ENCODE data around the gene SFT2D3. TPM values are rescaled to one million over a fixed set of nuclear protein-coding genes. Genes with fewer than 3 reads are reported as not detected.

The SFT2D3 gene
- total and polyA plus RNA-seq, 2 of the 13 experiments (the other 11 are each of a cell fraction or from before 2014, with no cell fraction given) = 8.3 to 9.4 TPM

DNA sequence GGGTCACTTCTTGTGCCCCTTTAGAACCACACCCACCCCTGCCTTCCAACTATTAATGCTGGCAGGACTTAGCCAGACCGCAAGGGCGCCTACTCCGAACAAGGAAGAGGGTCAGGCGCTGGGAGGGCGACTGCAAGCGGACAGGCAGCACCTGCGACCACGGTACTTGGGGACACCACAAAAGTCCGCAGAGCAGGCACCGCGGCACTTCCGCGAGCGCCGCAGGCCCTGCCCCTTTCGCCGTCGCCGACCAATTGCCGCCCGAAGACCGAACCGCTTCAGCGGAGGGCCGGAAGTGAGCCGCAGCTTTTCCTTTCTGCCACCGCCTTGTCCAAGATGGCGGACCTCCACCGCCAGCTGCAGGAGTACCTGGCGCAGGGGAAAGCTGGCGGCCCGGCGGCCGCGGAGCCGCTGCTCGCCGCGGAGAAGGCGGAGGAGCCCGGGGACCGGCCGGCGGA, at the start of gene SFT2D3 (continued):
- TF ChIP-seq, protein P1, sequence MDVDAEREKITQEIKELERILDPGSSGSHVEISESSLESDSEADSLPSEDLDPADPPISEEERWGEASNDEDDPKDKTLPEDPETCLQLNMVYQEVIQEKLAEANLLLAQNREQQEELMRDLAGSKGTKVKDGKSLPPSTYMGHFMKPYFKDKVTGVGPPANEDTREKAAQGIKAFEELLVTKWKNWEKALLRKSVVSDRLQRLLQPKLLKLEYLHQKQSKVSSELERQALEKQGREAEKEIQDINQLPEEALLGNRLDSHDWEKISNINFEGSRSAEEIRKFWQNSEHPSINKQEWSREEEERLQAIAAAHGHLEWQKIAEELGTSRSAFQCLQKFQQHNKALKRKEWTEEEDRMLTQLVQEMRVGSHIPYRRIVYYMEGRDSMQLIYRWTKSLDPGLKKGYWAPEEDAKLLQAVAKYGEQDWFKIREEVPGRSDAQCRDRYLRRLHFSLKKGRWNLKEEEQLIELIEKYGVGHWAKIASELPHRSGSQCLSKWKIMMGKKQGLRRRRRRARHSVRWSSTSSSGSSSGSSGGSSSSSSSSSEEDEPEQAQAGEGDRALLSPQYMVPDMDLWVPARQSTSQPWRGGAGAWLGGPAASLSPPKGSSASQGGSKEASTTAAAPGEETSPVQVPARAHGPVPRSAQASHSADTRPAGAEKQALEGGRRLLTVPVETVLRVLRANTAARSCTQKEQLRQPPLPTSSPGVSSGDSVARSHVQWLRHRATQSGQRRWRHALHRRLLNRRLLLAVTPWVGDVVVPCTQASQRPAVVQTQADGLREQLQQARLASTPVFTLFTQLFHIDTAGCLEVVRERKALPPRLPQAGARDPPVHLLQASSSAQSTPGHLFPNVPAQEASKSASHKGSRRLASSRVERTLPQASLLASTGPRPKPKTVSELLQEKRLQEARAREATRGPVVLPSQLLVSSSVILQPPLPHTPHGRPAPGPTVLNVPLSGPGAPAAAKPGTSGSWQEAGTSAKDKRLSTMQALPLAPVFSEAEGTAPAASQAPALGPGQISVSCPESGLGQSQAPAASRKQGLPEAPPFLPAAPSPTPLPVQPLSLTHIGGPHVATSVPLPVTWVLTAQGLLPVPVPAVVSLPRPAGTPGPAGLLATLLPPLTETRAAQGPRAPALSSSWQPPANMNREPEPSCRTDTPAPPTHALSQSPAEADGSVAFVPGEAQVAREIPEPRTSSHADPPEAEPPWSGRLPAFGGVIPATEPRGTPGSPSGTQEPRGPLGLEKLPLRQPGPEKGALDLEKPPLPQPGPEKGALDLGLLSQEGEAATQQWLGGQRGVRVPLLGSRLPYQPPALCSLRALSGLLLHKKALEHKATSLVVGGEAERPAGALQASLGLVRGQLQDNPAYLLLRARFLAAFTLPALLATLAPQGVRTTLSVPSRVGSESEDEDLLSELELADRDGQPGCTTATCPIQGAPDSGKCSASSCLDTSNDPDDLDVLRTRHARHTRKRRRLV (CRISPR knock-in tag; IDR thresholded peaks at IDR 0.05) = peak; percentile 83
- peak; percentile 68; the same call in 1 of the 2 replicates for TF ChIP-seq ELF4 (CRISPR knock-in tag; IDR thresholded peaks at IDR 0.05; ENCODE audit: borderline replicate concordance)
- TF ChIP-seq, protein P2, sequence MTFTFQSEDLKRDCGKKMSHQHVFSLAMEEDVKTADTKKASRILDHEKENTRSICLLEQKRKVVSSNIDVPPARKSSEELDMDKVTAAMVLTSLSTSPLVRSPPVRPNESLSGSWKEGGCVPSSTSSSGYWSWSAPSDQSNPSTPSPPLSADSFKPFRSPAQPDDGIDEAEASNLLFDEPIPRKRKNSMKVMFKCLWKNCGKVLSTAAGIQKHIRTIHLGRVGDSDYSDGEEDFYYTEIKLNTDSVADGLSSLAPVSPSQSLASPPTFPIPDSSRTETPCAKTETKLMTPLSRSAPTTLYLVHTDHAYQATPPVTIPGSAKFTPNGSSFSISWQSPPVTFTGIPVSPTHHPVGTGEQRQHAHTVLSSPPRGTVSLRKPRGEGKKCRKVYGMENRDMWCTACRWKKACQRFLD (CRISPR knock-in tag; IDR thresholded peaks at IDR 0.05; ENCODE audit: borderline replicate concordance) = peak; percentile 85; the same call in 1 of the 2 replicates
- TF ChIP-seq, protein P3, sequence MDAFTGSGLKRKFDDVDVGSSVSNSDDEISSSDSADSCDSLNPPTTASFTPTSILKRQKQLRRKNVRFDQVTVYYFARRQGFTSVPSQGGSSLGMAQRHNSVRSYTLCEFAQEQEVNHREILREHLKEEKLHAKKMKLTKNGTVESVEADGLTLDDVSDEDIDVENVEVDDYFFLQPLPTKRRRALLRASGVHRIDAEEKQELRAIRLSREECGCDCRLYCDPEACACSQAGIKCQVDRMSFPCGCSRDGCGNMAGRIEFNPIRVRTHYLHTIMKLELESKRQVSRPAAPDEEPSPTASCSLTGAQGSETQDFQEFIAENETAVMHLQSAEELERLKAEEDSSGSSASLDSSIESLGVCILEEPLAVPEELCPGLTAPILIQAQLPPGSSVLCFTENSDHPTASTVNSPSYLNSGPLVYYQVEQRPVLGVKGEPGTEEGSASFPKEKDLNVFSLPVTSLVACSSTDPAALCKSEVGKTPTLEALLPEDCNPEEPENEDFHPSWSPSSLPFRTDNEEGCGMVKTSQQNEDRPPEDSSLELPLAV (CRISPR knock-in tag; conservative IDR thresholded peaks at IDR 0.05; ENCODE audit: low read depth) = peak; percentile 67; the same call in 1 of the 2 replicates
- 0 out of 2 replicates have a peak, but pooled peaks have one; percentile 14 for TF ChIP-seq ZMAT3 (CRISPR knock-in tag; conservative IDR thresholded peaks at IDR 0.05)
- 0 out of 2 replicates have a peak, but pooled peaks have one; percentile 21 for TF ChIP-seq ZNF607 (CRISPR knock-in tag; IDR thresholded peaks at IDR 0.05; ENCODE audit: borderline replicate concordance)
- TF ChIP-seq, protein P4, sequence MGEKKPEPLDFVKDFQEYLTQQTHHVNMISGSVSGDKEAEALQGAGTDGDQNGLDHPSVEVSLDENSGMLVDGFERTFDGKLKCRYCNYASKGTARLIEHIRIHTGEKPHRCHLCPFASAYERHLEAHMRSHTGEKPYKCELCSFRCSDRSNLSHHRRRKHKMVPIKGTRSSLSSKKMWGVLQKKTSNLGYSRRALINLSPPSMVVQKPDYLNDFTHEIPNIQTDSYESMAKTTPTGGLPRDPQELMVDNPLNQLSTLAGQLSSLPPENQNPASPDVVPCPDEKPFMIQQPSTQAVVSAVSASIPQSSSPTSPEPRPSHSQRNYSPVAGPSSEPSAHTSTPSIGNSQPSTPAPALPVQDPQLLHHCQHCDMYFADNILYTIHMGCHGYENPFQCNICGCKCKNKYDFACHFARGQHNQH (CRISPR knock-in tag; IDR thresholded peaks at IDR 0.05) = peak; percentile 79
- no peak; the same call in 1 of the 2 replicates for TF ChIP-seq RCOR2 (CRISPR knock-in tag; IDR thresholded peaks at IDR 0.05)
- TF ChIP-seq ZKSCAN8 (CRISPR knock-in tag; IDR thresholded peaks at IDR 0.05; ENCODE audit: borderline replicate concordance) = 0 out of 2 replicates have a peak, but pooled peaks have one; percentile 49
- TF ChIP-seq ZNF180 (CRISPR knock-in tag; IDR thresholded peaks at IDR 0.05; ENCODE audit: borderline replicate concordance, low read depth) = no peak
- no peak; the same call in 1 of the 2 replicates for TF ChIP-seq FOXK1 (CRISPR knock-in tag; IDR thresholded peaks at IDR 0.05; ENCODE audit: borderline replicate concordance, low read depth)
- peak; percentile 74; the same call in 1 of the 2 replicates for TF ChIP-seq EEA1 (CRISPR knock-in tag; IDR thresholded peaks at IDR 0.05; ENCODE audit: borderline replicate concordance)
- no peak for TF ChIP-seq SP5 (CRISPR knock-in tag; IDR thresholded peaks at IDR 0.05; ENCODE audit: borderline replicate concordance, low read depth)
- TF ChIP-seq, protein P5, sequence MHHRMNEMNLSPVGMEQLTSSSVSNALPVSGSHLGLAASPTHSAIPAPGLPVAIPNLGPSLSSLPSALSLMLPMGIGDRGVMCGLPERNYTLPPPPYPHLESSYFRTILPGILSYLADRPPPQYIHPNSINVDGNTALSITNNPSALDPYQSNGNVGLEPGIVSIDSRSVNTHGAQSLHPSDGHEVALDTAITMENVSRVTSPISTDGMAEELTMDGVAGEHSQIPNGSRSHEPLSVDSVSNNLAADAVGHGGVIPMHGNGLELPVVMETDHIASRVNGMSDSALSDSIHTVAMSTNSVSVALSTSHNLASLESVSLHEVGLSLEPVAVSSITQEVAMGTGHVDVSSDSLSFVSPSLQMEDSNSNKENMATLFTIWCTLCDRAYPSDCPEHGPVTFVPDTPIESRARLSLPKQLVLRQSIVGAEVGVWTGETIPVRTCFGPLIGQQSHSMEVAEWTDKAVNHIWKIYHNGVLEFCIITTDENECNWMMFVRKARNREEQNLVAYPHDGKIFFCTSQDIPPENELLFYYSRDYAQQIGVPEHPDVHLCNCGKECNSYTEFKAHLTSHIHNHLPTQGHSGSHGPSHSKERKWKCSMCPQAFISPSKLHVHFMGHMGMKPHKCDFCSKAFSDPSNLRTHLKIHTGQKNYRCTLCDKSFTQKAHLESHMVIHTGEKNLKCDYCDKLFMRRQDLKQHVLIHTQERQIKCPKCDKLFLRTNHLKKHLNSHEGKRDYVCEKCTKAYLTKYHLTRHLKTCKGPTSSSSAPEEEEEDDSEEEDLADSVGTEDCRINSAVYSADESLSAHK (CRISPR knock-in tag; IDR thresholded peaks at IDR 0.05; ENCODE audit: borderline replicate concordance) = no peak
- TF ChIP-seq MEIS1 (CRISPR knock-in tag; IDR thresholded peaks at IDR 0.05; ENCODE audit: borderline replicate concordance) = 0 out of 2 replicates have a peak, but pooled peaks have one; percentile 40
- peak; percentile 88 for TF ChIP-seq PHF20 (CRISPR knock-in tag; IDR thresholded peaks at IDR 0.05)
- TF ChIP-seq TEAD2 (CRISPR knock-in tag; IDR thresholded peaks at IDR 0.05) = peak; percentile 56; the same call in 1 of the 2 replicates

All from HepG2 (cell line).